Spleen (tissue), 11 donors: Measurements from ENCODE around the gene STEAP1B. TPM values are rescaled to one million over a fixed set of nuclear protein-coding genes. Genes with fewer than 3 reads are reported as not detected.

ENCODE experiments used
- DNase-seq: peaks from one replicate; pipeline ENCODE4 v3.0.0-alpha.2; 2020
- H3K27ac ChIP-seq, 8 donors: fragments of 200-600 bp; sonication (generic) in 7 of 8; 1 replicate in 4 of 8; 2 replicates in 4 of 8; pipeline versions ENCODE4 v1.5.0 to v1.8.0; 2016 to 2021; ENCODE audit warnings: inconsistent platforms in 4 of 8, mild to moderate bottlenecking in 4 of 8, moderate library complexity in 1 of 8
- H3K27me3 ChIP-seq, 7 donors: fragments of 200-600 bp; sonication (generic) in 6 of 7; replicated peaks in 1 of 7; 1 replicate in 4 of 7; 2 replicates in 3 of 7; pipeline versions ENCODE4 v1.5.0 to v1.8.0; 2016 to 2021; ENCODE audit warnings: inconsistent platforms in 3 of 7, mild to moderate bottlenecking in 1 of 7
- H3K36me3 ChIP-seq, 6 donors: fragments of 200-600 bp; sonication (generic) in 5 of 6; 1 replicate in 4 of 6; 2 replicates in 2 of 6; pipeline versions ENCODE4 v1.5.0 to v1.8.0; 2016 to 2021; ENCODE audit warnings: inconsistent platforms in 2 of 6
- H3K4me1 ChIP-seq, 6 donors: fragments of 200-600 bp; sonication (generic) in 5 of 6; 1 replicate in 3 of 6; 2 replicates in 3 of 6; pipeline versions ENCODE4 v1.5.0 to v1.8.0; 2016 to 2021; ENCODE audit warnings: inconsistent platforms in 3 of 6
- H3K4me3 ChIP-seq, 8 donors: fragments of 200-600 bp; sonication (generic) in 7 of 8; 1 replicate in 4 of 8; 2 replicates in 4 of 8; pipeline versions ENCODE4 v1.5.0 to v1.8.0; 2016 to 2021; ENCODE audit warnings: inconsistent platforms in 4 of 8, mild to moderate bottlenecking in 4 of 8, moderate library complexity in 2 of 8
- H3K9me3 ChIP-seq, 8 donors: fragments of 200-600 bp; sonication (generic) in 7 of 8; 1 replicate in 4 of 8; 2 replicates in 4 of 8; pipeline versions ENCODE4 v1.5.0 to v1.8.0; 2016 to 2021; ENCODE audit warnings: inconsistent platforms in 4 of 8
- CTCF ChIP-seq, 11 experiments: fragments of 200-600 bp in 7 of 11; fragments of 450-650 bp in 4 of 11; sonication (generic) in 4 of 11; IDR thresholded peaks in 8 of 11; conservative IDR thresholded peaks in 3 of 11; 1 replicate in 7 of 11; 2 replicates in 4 of 11; pipeline versions ENCODE4 v1.4.0 to v1.8.0; 2016 to 2021; ENCODE audit warnings: antibody characterized with exemption in 11 of 11, inconsistent platforms in 4 of 11, mild to moderate bottlenecking in 1 of 11
- POLR2A ChIP-seq, 3 donors: fragments of 450-650 bp; IDR thresholded peaks; one replicate each; pipeline ENCODE4 v1.5.1; 2017; ENCODE audit warnings: antibody characterized with exemption in 3 of 3, mild to moderate bottlenecking in 1 of 3
- POLR2AphosphoS5 ChIP-seq, 3 donors: sonication (generic); formaldehyde crosslinking; IDR thresholded peaks; one replicate each; pipeline ENCODE4 v1.5.1; 2017; ENCODE audit warnings: antibody characterized with exemption in 3 of 3
- WGBS, 5 donors: extraction: QIAGEN DNeasy Blood & Tissue Kit in 3 of 5; methylation state at CpG; one replicate each; pipeline versions ENCODE4 v1.1.5 to v1.1.7; 2013 to 2018; 5-methylcytosine and 5-hydroxymethylcytosine counted together
- intact Hi-C: fragments of 100-400 bp; cut with DNase I; formaldehyde crosslinking; loops from one replicate; pipeline ENCODE4 v1.15.0; 2023; ENCODE audit warnings: low total_unique reads
- polyA plus RNA-seq, 3 donors: library from polyadenylated mRNA; stranded (reverse); fragments of 200-250 nt; gene quantifications; one replicate each; pipeline ENCODE4 v1.2.1, GENCODE V29; 2013
- total RNA-seq, 7 donors: library from RNA; depleted of rRNA in 3 of 7; stranded (reverse); fragments of >200 nt in 3 of 7; fragmentation: NEBNext Ultra II Directional in 4 of 7; extraction: Animal tissue kit (Norgen Biotek cat#: 25700) in 4 of 7; gene quantifications; one replicate each; pipeline versions ENCODE4 v1.1.0 to v1.2.1, GENCODE V29; 2016 to 2021
- donor health status: healthy with polysubstance abuse.
- donor health status: DM: no; HTN: no; CAD: no; lungs with moderate emphysema.
- donor health status: DM: no; HTN: no; CAD: no.
- donor health status: Bipolar disorder and iron deficiency.
- donor health status: healthy.
- donor health status: DM: no; HTN: no; CAD: no.
- donor health status: DM: yes; HTN: yes; CAD: no.

The STEAP1B gene
- total and polyA plus RNA-seq, 10 donors = 5.9 to 22.5 (median 12.9) TPM

DNA sequence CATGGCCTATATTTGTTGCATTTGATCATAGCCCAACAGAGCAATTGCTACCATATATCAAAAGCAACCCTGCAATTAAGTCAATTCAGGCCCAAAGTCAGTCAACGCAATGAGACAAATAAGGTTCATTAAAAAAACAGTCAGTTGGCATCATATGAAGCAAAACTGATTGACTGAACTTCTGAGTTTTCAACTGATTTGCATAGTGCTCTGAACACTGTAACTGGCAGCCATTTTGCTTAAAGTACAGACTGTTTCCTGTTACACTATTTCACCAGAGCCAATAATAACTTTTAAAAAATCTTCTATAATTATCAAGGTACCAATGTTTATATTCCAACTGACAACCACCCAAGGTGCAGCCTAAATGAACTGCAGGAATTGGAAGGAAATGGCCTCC lies 74.6 kb downstream of the STEAP1B start:
- intact Hi-C loops = no loop called here
- Histone ChIP-seq H3K4me3 (no peak overlapping the region), H3K36me3 (no peaks in the 10 kb centered on the region), H3K9me3 (no peaks in the 10 kb centered on the region), H3K27ac (peak overlapping the region in 1 of 8 donors; percentile 2), H3K4me1 (peaks cover 0 to 16% (median 0%) of the 10 kb centered on the region in 6 donors), H3K27me3 (no peaks in the 10 kb centered on the region)
- 77 to 91% (median 88%) methylated on average over 1 of the region's 1 CpG for WGBS, 5 donors
- TF ChIP-seq POLR2A (IDR thresholded peaks at IDR 0.05) = no peak
- TF ChIP-seq CTCF (IDR thresholded peaks at IDR 0.05 in 8 of 11, conservative IDR thresholded peaks at IDR 0.05 in 3 of 11) = no peak
- no peak for TF ChIP-seq POLR2AphosphoS5 (IDR thresholded peaks at IDR 0.05)
- no peak for DNase-seq

GRCh38 chr7:22422831-22423615 lies 77.0 kb downstream of the STEAP1B start:
- H3K27ac ChIP-seq = no peak overlapping the region
- H3K9me3 ChIP-seq = no peaks in the 10 kb centered on the region
- H3K4me3 ChIP-seq = no peak overlapping the region
- no peak for DNase-seq
- WGBS, 5 donors = 85 to 93% (median 88%) methylated on average over 7 of the region's 7 CpGs
- TF ChIP-seq POLR2A (IDR thresholded peaks at IDR 0.05) (no peak), CTCF (IDR thresholded peaks at IDR 0.05 in 8 of 11, conservative IDR thresholded peaks at IDR 0.05 in 3 of 11) (no peak), POLR2AphosphoS5 (IDR thresholded peaks at IDR 0.05) (no peak)
- intact Hi-C loops = no loop called here
- H3K27me3 ChIP-seq = no peaks in the 10 kb centered on the region
- peaks cover 0 to 16% (median 0%) of the 10 kb centered on the region in 6 donors for H3K4me1 ChIP-seq
- H3K36me3 ChIP-seq = no peaks in the 10 kb centered on the region

- Histone ChIP-seq H3K27me3 (no peaks in the 10 kb centered on the region), H3K9me3 (no peaks in the 10 kb centered on the region), H3K4me3 (no peak overlapping the region), H3K4me1 (peaks cover 0 to 6% (median 0%) of the 10 kb centered on the region in 6 donors), H3K27ac (no peak overlapping the region), H3K36me3 (no peaks in the 10 kb centered on the region)
- no peak for DNase-seq
- TF ChIP-seq POLR2A (IDR thresholded peaks at IDR 0.05) = no peak
- TF ChIP-seq POLR2AphosphoS5 (IDR thresholded peaks at IDR 0.05) = no peak
- TF ChIP-seq CTCF (IDR thresholded peaks at IDR 0.05 in 8 of 11, conservative IDR thresholded peaks at IDR 0.05 in 3 of 11) = no peak
- WGBS, 5 donors = 78 to 94% (median 83%) methylated on average over 2 of the region's 2 CpGs
- intact Hi-C loops = no loop called here
These were observed 78.9 kb downstream of the STEAP1B start for GRCh38 chr7:22420973-22421635.

GRCh38 chr7:22420008-22420407 lies 80.0 kb downstream of the STEAP1B start:
- Histone ChIP-seq H3K27ac (peak overlapping the region in 5 of 8 donors; percentile 73 to 86 (median 76)), H3K4me3 (no peak overlapping the region), H3K36me3 (no peaks in the 10 kb centered on the region), H3K27me3 (no peaks in the 10 kb centered on the region), H3K9me3 (no peaks in the 10 kb centered on the region), H3K4me1 (no peaks in the 10 kb centered on the region)
- no peak for TF ChIP-seq POLR2AphosphoS5 (IDR thresholded peaks at IDR 0.05)
- TF ChIP-seq POLR2A (IDR thresholded peaks at IDR 0.05) = no peak
- no peak for TF ChIP-seq CTCF (IDR thresholded peaks at IDR 0.05 in 8 of 11, conservative IDR thresholded peaks at IDR 0.05 in 3 of 11)
- intact Hi-C loops = no loop called here
- DNase-seq = no peak
- WGBS, 5 donors = 95 to 100% (median 98%) methylated on average over 2 of the region's 2 CpGs
